AG09309 (cell line): ENCODE data around the gene TLR9.

Experiments
- DNase-seq: peaks from one replicate; pipeline ENCODE4 v3.0.0-alpha.2; 2010; ENCODE audit warnings: low read depth
- H3K4me3 ChIP-seq: 2 replicates; pipeline ENCODE4 v1.5.1; 2011; ENCODE audit warnings: mild to moderate bottlenecking, low read depth, low read length, moderate library complexity; ENCODE audit not compliant: control insufficient read depth
- CTCF ChIP-seq: IDR thresholded peaks from 2 replicates; pipeline ENCODE4 v1.5.1; 2011; ENCODE audit warnings: mild to moderate bottlenecking, low read depth, low read length, inconsistent platforms; ENCODE audit not compliant: insufficient read depth, control insufficient read depth; ENCODE audit errors: missing control alignments

The TLR9 gene

GRCh38 chr3:52210037-52210436 lies 15.4 kb downstream of the TLR9 start:
- no peak overlapping the region for H3K4me3 ChIP-seq
- DNase-seq, result no peak
- TF ChIP-seq CTCF, result no peak

- DNase-seq, result no peak
- no peak overlapping the region for H3K4me3 ChIP-seq
- no peak for TF ChIP-seq CTCF
These were observed 16.9 kb downstream of the TLR9 start for GRCh38 chr3:52208556-52208955.

- no peak for TF ChIP-seq CTCF
- no peak overlapping the region for H3K4me3 ChIP-seq
- no peak for DNase-seq
These were observed 19.6 kb downstream of the TLR9 start for GRCh38 chr3:52205727-52206372.

- no peak for TF ChIP-seq CTCF
- DNase-seq, result no peak
- H3K4me3 ChIP-seq, result no peak overlapping the region
These were observed 20.9 kb downstream of the TLR9 start for GRCh38 chr3:52204337-52205073.

- no peak for TF ChIP-seq CTCF
- no peak overlapping the region for H3K4me3 ChIP-seq
- no peak for DNase-seq
These were observed 21.7 kb downstream of the TLR9 start for GRCh38 chr3:52203701-52204100.

- TF ChIP-seq CTCF, result no peak
- H3K4me3 ChIP-seq, result no peak overlapping the region
- no peak for DNase-seq
These were observed 22.9 kb downstream of the TLR9 start for GRCh38 chr3:52202384-52203077.
